Liver (tissue), 9 donors: Measurements from ENCODE around the gene RELA. TPM values are rescaled to one million over a fixed set of nuclear protein-coding genes. Genes with fewer than 3 reads are reported as not detected.

Experiments used
- DNase-seq: peaks from one replicate; pipeline ENCODE4 v3.0.0-alpha.2; 2017; ENCODE audit warnings: low spot score
- H3K27ac ChIP-seq, 2 donors: one replicate each; pipeline ENCODE4 v1.7.0; 2013; ENCODE audit warnings: inconsistent platforms in 2 of 2, low read length in 2 of 2, control low read depth in 1 of 2, low read depth in 1 of 2, mild to moderate bottlenecking in 1 of 2
- H3K27me3 ChIP-seq, 4 donors: one replicate each; pipeline versions ENCODE4 v1.6.1 to v1.7.0; 2013; ENCODE audit warnings: low read length in 3 of 4, inconsistent platforms in 1 of 4, mild to moderate bottlenecking in 1 of 4, moderate library complexity in 1 of 4; ENCODE audit not compliant: control insufficient read depth in 4 of 4, insufficient read depth in 4 of 4
- H3K36me3 ChIP-seq, 4 donors: one replicate each; pipeline versions ENCODE4 v1.6.1 to v1.7.0; 2013; ENCODE audit warnings: low read length in 3 of 4, mild to moderate bottlenecking in 3 of 4, low read depth in 1 of 4, moderate library complexity in 1 of 4; ENCODE audit not compliant: control insufficient read depth in 4 of 4, insufficient read depth in 3 of 4
- H3K4me1 ChIP-seq, 4 donors: one replicate each; pipeline versions ENCODE4 v1.6.1 to v1.7.0; 2013; ENCODE audit warnings: low read length in 3 of 4, mild to moderate bottlenecking in 3 of 4, moderate library complexity in 1 of 4; ENCODE audit not compliant: control insufficient read depth in 4 of 4, insufficient read depth in 4 of 4
- H3K4me3 ChIP-seq, 3 donors: one replicate each; pipeline versions ENCODE4 v1.6.1 to v1.7.0; 2013; ENCODE audit warnings: low read length in 3 of 3, control low read depth in 1 of 3, low read depth in 1 of 3, mild to moderate bottlenecking in 1 of 3
- H3K9ac ChIP-seq, 2 donors: one replicate each; pipeline ENCODE4 v1.7.0; 2013; ENCODE audit warnings: low read length in 2 of 2, mild to moderate bottlenecking in 2 of 2, moderate library complexity in 2 of 2, control low read depth in 1 of 2, low read depth in 1 of 2
- H3K9me3 ChIP-seq, 4 donors: one replicate each; pipeline versions ENCODE4 v1.6.1 to v1.7.0; 2013; ENCODE audit warnings: low read length in 3 of 4; ENCODE audit not compliant: control insufficient read depth in 4 of 4
- ATF3 ChIP-seq: IDR thresholded peaks from 2 replicates; pipeline ENCODE4 v1.6.1; 2016; ENCODE audit warnings: antibody characterized with exemption
- CTCF ChIP-seq: fragments of 150-350 bp; IDR thresholded peaks from 2 replicates; pipeline ENCODE4 v1.5.1; 2017; ENCODE audit warnings: improper control_type of control experiment, low read depth, low read length; ENCODE audit not compliant: missing input control
- EGR1 ChIP-seq, 2 donors: IDR thresholded peaks; 2 replicates each; pipeline ENCODE4 v1.6.1; 2016 to 2018; ENCODE audit warnings: antibody characterized with exemption in 2 of 2, low read depth in 2 of 2
- FOXA1 ChIP-seq: IDR thresholded peaks from 2 replicates; pipeline ENCODE4 v1.6.1; 2016; ENCODE audit warnings: antibody characterized with exemption
- FOXA2 ChIP-seq: IDR thresholded peaks from 2 replicates; pipeline ENCODE4 v1.6.1; 2016; ENCODE audit warnings: antibody characterized with exemption
- GABPA ChIP-seq, 2 donors: IDR thresholded peaks in 1 of 2; conservative IDR thresholded peaks in 1 of 2; 2 replicates each; pipeline ENCODE4 v1.6.1; 2016; ENCODE audit warnings: antibody characterized with exemption in 2 of 2, mild to moderate bottlenecking in 1 of 2, moderate library complexity in 1 of 2
- HNF4A ChIP-seq, 2 donors: conservative IDR thresholded peaks; 2 replicates each; pipeline ENCODE4 v1.6.1; 2016; ENCODE audit warnings: antibody characterized with exemption in 2 of 2, mild to moderate bottlenecking in 2 of 2
- HNF4G ChIP-seq: IDR thresholded peaks from 2 replicates; pipeline ENCODE4 v1.6.1; 2016; ENCODE audit warnings: antibody characterized with exemption
- JUND ChIP-seq, 2 donors: IDR thresholded peaks; 2 replicates each; pipeline ENCODE4 v1.6.1; 2016; ENCODE audit warnings: antibody characterized with exemption in 2 of 2
- MAX ChIP-seq: IDR thresholded peaks from 2 replicates; pipeline ENCODE4 v1.6.1; 2016; ENCODE audit warnings: antibody characterized with exemption
- NR2F2 ChIP-seq: IDR thresholded peaks from 2 replicates; pipeline ENCODE4 v1.6.1; 2016; ENCODE audit warnings: antibody characterized with exemption
- RAD21 ChIP-seq, 2 donors: IDR thresholded peaks; 2 replicates each; pipeline ENCODE4 v1.6.1; 2016; ENCODE audit warnings: antibody characterized with exemption in 2 of 2, mild to moderate bottlenecking in 2 of 2
- REST ChIP-seq: IDR thresholded peaks from 2 replicates; pipeline ENCODE4 v1.6.1; 2016; ENCODE audit warnings: antibody characterized with exemption, mild to moderate bottlenecking
- SP1 ChIP-seq: IDR thresholded peaks from 2 replicates; pipeline ENCODE4 v1.6.1; 2018; ENCODE audit warnings: antibody characterized with exemption, mild to moderate bottlenecking
- TAF1 ChIP-seq: conservative IDR thresholded peaks from 2 replicates; pipeline ENCODE4 v1.6.1; 2016; ENCODE audit warnings: antibody characterized with exemption, mild to moderate bottlenecking
- ZBTB33 ChIP-seq: IDR thresholded peaks from 2 replicates; pipeline ENCODE4 v1.6.1; 2016; ENCODE audit warnings: antibody characterized with exemption
- WGBS: extraction: QIAGEN DNeasy Blood & Tissue Kit; methylation state at CpG from one replicate; pipeline ENCODE4 v1.1.7; 2013; 5-methylcytosine and 5-hydroxymethylcytosine counted together
- polyA plus RNA-seq, 2 donors: library from polyadenylated mRNA; stranded (reverse) in 1 of 2; unstranded in 1 of 2; fragments of 200-250 nt in 1 of 2; fragments of >200 nt in 1 of 2; fragmentation: Nextera tagmentation in 1 of 2; extraction: Ambion mirVana in 1 of 2; gene quantifications; one replicate each; pipeline versions ENCODE4 v1.2.1 to v1.2.3, GENCODE V29; 2013 to 2015
- total RNA-seq, 2 donors: library from RNA; depleted of rRNA; stranded (reverse); fragments of >200 nt; gene quantifications; one replicate each; pipeline ENCODE4 v1.2.3, GENCODE V29; 2014
- donor health status: healthy.
- donor health status: healthy.
- donor health status: healthy.
- donor health status: healthy.
- donor health status: healthy.

Gene RELA
- total and polyA plus RNA-seq, 4 donors: 11.1 to 30.7 (median 22.0) TPM

- TF ChIP-seq CTCF (no peak), REST (no peak), SP1 (no peak), HNF4A (conservative IDR thresholded peaks at IDR 0.05) (no peak), TAF1 (no peak), NR2F2 (no peak), FOXA2 (no peak), HNF4G (no peak), RAD21 (IDR thresholded peaks at IDR 0.05) (no peak), GABPA (IDR thresholded peaks at IDR 0.05 in 1 of 2, conservative IDR thresholded peaks at IDR 0.05 in 1 of 2) (no peak), FOXA1 (no peak), ATF3 (no peak), MAX (no peak), ZBTB33 (no peak)
- no peak overlapping the region for H3K9ac ChIP-seq
- 96% methylated on average over 19 of the region's 19 CpGs for WGBS
- H3K27ac ChIP-seq: no peak overlapping the region
- DNase-seq: no peak
- H3K9me3 ChIP-seq: no peaks in the 10 kb centered on the region
- peaks cover 14 to 51% (median 18%) of the 10 kb centered on the region in 4 donors for H3K36me3 ChIP-seq
- H3K4me3 ChIP-seq: no peak overlapping the region
- H3K27me3 ChIP-seq: no peaks in the 10 kb centered on the region
- peaks cover 5 to 17% (median 13%) of the 10 kb centered on the region in 4 donors for H3K4me1 ChIP-seq
Observed at GRCh38 chr11:65620666-65621065, 42.0 kb downstream of the RELA start.

GRCh38 chr11:65619281-65619928 lies 43.3 kb downstream of the RELA start:
- peaks cover 14 to 41% (median 16%) of the 10 kb centered on the region in 4 donors for H3K36me3 ChIP-seq
- no peak overlapping the region for H3K27ac ChIP-seq
- DNase-seq: no peak
- H3K9me3 ChIP-seq: no peaks in the 10 kb centered on the region
- H3K4me3 ChIP-seq: no peak overlapping the region
- H3K9ac ChIP-seq: no peak overlapping the region
- peaks cover 5 to 19% (median 13%) of the 10 kb centered on the region in 4 donors for H3K4me1 ChIP-seq
- 96% methylated on average over 29 of the region's 29 CpGs for WGBS
- H3K27me3 ChIP-seq: no peaks in the 10 kb centered on the region
- TF ChIP-seq EGR1 (IDR thresholded peaks at IDR 0.05; ENCODE audit: low read depth in 2 of 2) (no peak), NR2F2 (no peak), SP1 (no peak), JUND (IDR thresholded peaks at IDR 0.05) (no peak), HNF4A (conservative IDR thresholded peaks at IDR 0.05) (no peak), FOXA1 (no peak), REST (no peak), FOXA2 (no peak), CTCF (no peak)
